Uterus (tissue), 2 donors: Measurements from ENCODE around the gene CCDC81.

ENCODE experiments used
- POLR2A ChIP-seq, 2 donors: fragments of 450-650 bp; IDR thresholded peaks; one replicate each; pipeline ENCODE4 v1.6.1; 2016; ENCODE audit warnings: antibody characterized with exemption in 2 of 2, mild to moderate bottlenecking in 1 of 2, moderate library complexity in 1 of 2
- TF ChIP-seq, protein P1 (sequence below), 4 experiments: fragments of 200-600 bp in 2 of 4; fragments of 450-650 bp in 2 of 4; sonication (generic) in 2 of 4; IDR thresholded peaks; one replicate each; pipeline ENCODE4 v1.5.1; 2016 to 2019; ENCODE audit warnings: antibody characterized with exemption in 4 of 4, mild to moderate bottlenecking in 2 of 4, moderate library complexity in 1 of 4

DNA sequence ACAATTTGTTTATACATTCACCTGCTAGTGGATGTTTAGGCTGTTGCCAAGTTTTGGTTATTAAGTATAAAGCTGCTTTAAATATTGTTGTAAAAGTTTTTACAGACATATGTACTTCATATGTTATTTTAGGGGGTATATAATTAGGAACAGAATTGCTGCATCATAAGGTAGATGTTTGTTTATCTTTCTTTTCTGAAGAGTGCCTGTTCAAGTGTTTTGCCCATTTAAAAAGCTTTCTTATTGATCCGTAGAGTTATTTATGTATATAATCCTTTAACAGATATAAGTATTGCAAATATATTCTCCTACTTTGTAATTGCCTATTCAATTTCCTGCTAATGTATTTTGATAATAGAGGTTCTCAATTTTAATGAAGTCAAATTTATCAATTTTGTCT lies 11.3 kb upstream of the CCDC81 start:
- TF ChIP-seq, protein P1, sequence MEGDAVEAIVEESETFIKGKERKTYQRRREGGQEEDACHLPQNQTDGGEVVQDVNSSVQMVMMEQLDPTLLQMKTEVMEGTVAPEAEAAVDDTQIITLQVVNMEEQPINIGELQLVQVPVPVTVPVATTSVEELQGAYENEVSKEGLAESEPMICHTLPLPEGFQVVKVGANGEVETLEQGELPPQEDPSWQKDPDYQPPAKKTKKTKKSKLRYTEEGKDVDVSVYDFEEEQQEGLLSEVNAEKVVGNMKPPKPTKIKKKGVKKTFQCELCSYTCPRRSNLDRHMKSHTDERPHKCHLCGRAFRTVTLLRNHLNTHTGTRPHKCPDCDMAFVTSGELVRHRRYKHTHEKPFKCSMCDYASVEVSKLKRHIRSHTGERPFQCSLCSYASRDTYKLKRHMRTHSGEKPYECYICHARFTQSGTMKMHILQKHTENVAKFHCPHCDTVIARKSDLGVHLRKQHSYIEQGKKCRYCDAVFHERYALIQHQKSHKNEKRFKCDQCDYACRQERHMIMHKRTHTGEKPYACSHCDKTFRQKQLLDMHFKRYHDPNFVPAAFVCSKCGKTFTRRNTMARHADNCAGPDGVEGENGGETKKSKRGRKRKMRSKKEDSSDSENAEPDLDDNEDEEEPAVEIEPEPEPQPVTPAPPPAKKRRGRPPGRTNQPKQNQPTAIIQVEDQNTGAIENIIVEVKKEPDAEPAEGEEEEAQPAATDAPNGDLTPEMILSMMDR (IDR thresholded peaks at IDR 0.05) = no peak
- no peak for TF ChIP-seq POLR2A (IDR thresholded peaks at IDR 0.05)
